MG63 (cell line): ENCODE results near the gene CDK5RAP2. TPM values are rescaled to one million over a fixed set of nuclear protein-coding genes. Genes with fewer than 3 reads are reported as not detected.
A peak's percentile ranks its signal among the peaks of the same experiment; 100 is the strongest.

Experiments used
- DNase-seq: peaks from one replicate; pipeline ENCODE4 v3.0.0-alpha.2; 2020
- H3K27me3 ChIP-seq: fragments of 250-450 bp; sonication (Bioruptor Pico); 2 replicates; pipeline ENCODE4 v1.5.1; 2020; ENCODE audit warnings: mild to moderate bottlenecking, moderate library complexity
- H3K36me3 ChIP-seq: fragments of 250-450 bp; sonication (Bioruptor Pico); 2 replicates; pipeline ENCODE4 v1.5.1; 2020; ENCODE audit warnings: mild to moderate bottlenecking, moderate library complexity
- H3K4me3 ChIP-seq: fragments of 250-450 bp; sonication (Bioruptor Pico); 2 replicates; pipeline ENCODE4 v1.5.1; 2020; ENCODE audit warnings: mild to moderate bottlenecking, moderate library complexity
- H3K9me3 ChIP-seq: fragments of 250-450 bp; sonication (Bioruptor Pico); 2 replicates; pipeline ENCODE4 v1.5.1; 2020; ENCODE audit warnings: mild to moderate bottlenecking, moderate library complexity
- total RNA-seq: library from RNA; depleted of rRNA; stranded (reverse); fragments of >200 nt; shearing (Covaris generic); gene quantifications from 2 replicates; pipeline ENCODE4 v1.2.3, GENCODE V29; 2014; ENCODE audit warnings: low replicate concordance

CDK5RAP2 gene
- total RNA-seq, 1 experiment from 2014 or later: 30.4 TPM

DNA sequence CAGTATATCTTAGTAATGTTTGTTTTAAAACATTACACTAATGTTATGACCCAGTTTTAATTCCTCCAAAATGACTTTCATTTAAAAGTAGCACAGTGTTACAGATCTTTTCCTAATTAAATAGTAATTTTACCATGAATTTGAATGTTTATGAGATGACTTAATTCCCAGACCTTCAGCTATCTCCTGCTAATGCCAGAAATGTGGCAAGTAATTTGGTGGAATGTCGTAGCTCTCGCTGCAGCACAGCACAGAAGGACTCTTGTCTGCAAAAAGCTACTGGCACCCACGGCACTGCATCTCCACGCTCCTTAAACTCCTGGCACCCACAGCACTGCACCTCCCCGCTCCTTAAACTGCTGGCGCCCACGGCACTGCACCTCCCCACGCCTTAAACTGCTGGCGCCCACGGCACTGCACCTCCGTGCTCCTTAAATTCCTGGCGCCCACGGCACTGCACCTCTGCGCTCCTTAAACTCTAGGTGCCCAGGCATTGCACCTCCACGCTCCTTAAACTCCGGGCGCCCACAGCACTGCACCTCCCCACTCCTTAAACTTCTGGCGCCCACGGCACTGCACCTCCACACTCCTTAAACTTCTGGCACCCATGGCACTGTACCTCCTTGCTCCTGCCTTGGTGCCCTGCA, 163.1 kb downstream of the CDK5RAP2 start:
- no peaks in the 10 kb centered on the region for H3K27me3 ChIP-seq
- no peak for DNase-seq

DNA sequence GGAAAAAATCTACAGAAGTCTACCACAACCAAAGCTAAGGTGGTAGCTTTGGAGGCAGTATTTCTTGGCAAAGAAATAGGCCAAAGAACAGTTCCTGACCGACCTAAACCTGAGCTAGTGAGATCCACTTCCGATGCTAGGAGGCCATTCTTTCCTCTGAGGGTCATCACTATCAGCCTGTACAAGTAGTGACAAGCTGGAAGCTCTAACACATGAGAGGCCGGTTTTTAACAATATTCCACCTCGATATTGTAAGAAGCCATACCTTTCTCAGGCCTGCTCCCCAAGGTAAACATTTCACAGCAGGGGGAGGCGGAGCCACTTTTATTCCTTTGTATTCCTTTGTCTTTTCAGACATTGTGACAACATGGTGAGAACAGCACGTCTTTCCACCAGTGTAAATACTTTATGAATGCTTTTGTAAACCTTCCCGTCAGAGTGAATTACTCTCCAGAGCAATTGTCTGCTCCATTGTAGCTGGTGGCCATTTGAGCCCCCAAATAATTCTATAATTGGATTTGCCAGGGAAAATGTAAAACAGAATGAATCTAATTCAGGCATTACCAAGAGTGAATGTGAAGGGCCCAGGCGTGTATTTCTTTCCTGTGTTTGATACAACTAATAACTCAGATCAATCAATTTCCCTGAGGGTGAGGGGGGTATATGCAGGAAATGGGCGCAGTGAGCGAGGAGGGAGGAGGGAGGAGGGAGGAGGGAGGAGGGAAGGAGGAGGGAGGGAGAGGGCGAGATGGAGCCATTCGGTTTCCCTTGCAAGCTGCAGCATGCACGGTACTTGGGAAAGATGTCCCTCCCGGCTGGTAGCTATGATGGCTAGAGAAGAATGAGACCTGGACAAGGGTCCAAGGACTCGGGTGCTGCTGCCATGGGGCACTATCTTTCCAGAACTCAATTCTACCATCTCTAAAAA, 166.6 kb downstream of the CDK5RAP2 start:
- no peaks in the 10 kb centered on the region for H3K9me3 ChIP-seq
- DNase-seq: no peak
- no peaks in the 10 kb centered on the region for H3K27me3 ChIP-seq
- H3K36me3 ChIP-seq: peaks cover 34% of the 10 kb centered on the region
- no peak overlapping the region for H3K4me3 ChIP-seq

More for the DNA sequence above, 163.1 kb downstream of the CDK5RAP2 start:
- Histone ChIP-seq H3K36me3 (peaks cover 18% of the 10 kb centered on the region), H3K9me3 (no peaks in the 10 kb centered on the region), H3K4me3 (no peak overlapping the region)

DNA sequence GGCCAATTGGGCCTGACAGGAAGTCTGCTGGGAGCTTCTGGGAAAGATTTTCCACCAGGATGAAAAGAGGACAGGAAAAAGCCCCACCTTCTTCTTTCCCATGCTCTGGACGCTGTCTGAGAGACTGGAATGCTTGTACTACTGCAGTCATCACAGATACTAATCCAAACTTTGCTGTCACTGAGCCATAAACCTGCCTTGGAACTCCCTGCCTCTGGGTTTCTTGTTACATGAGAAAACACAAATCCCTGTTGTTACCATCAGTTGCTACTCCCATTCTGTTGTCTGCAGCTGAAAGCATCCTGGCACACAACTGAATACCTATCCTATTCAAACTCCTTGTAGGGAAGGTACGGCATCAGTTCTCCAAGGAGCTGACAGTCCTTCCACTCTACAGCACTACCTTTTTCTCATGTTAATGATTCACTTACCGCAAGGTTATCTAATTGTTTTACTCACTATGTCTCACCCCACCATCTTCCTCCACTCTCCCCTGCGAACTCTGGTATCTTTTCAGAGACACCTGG, 167.5 kb downstream of the CDK5RAP2 start:
- Histone ChIP-seq H3K36me3 (peaks cover 37% of the 10 kb centered on the region), H3K27me3 (no peaks in the 10 kb centered on the region), H3K9me3 (no peaks in the 10 kb centered on the region), H3K4me3 (no peak overlapping the region)
- DNase-seq: no peak

DNA sequence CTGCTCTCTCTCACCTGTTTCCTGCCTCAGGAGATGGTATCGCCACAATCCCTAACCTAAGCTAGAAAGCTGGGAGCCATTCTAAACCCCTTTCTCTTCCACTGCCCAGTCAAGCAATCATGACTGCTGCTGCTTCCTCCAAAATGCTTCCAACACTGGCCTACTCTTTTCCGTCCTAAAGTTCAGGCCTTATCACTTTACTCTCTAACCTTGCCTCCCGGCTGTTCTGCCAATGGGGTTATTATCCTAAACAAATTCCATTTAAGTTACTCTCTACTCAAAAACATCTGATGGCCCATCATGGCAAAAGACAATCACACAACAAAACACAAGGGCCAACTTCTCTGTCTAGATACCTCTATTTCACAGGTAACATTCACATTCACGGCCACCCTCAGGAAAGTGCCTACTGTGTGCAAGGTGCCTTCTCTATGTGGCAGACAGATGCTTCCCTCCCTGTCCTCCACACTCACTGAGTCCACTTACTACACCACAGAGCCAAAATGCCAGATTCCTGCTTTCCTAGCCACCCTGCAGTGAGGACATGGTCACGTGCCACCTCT, 168.0 kb downstream of the CDK5RAP2 start:
- no peak overlapping the region for H3K4me3 ChIP-seq
- H3K36me3 ChIP-seq: peaks cover 37% of the 10 kb centered on the region
- no peaks in the 10 kb centered on the region for H3K27me3 ChIP-seq
- DNase-seq: no peak
- no peaks in the 10 kb centered on the region for H3K9me3 ChIP-seq

DNA sequence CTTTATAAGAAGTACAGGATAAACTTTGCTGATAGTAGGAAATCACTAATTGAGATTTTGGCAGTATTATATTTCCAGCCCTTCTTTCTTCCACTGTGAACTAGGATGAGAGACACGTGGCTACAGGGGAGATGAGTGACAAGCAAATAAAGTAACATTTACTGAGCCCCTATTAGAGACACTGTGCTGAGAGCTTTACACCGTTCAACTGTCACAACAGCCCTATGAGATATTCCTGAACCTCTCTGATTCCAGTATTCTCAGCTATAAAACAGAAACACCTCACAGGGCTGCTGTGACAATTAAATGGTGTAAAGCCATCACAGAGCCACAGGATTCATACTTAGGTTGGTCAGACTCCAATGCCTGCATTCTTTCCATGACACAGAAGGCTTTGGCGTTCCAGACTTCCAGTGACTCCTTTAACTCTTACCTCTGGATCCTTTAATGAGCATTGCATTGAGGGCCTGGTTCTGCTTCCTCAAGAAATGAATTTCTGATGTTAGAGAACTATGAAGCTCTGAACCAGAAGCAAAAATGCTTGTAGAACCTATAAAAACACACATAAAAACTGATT, 169.0 kb downstream of the CDK5RAP2 start:
- Histone ChIP-seq H3K27me3 (no peaks in the 10 kb centered on the region), H3K9me3 (no peaks in the 10 kb centered on the region), H3K36me3 (peaks cover 41% of the 10 kb centered on the region), H3K4me3 (no peak overlapping the region)
- no peak for DNase-seq

DNA sequence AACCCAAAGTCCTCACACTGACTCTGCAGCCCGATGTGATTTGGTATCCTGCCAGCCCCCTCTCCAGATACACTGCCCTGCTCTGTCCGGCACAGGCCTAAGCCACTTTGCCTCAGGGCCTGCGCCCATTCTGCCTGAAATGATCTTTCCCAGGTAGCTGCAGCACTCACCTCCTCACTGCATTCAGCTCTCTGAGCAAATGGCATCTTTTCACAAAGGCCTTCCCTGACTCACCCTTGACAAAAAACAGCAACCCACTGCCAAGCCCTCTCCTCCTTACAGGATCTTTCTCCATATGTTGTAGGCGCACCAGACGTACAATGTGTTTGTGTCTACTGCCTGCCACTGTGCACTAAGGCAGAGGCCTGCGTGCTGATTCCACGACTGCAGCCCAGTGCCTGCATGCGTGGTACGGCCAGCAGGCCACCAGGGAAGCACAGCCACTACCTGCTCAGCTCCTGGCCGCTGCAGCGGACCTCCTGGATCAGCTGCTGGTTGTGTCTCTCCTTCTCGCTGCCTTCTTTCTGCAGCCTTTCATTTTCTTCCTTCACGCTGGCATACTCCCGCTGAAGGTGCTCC, 171.2 kb downstream of the CDK5RAP2 start:
- H3K27me3 ChIP-seq: no peaks in the 10 kb centered on the region
- H3K4me3 ChIP-seq: no peak overlapping the region
- H3K9me3 ChIP-seq: no peaks in the 10 kb centered on the region
- H3K36me3 ChIP-seq: peaks cover 40% of the 10 kb centered on the region
- DNase-seq: no peak

DNA sequence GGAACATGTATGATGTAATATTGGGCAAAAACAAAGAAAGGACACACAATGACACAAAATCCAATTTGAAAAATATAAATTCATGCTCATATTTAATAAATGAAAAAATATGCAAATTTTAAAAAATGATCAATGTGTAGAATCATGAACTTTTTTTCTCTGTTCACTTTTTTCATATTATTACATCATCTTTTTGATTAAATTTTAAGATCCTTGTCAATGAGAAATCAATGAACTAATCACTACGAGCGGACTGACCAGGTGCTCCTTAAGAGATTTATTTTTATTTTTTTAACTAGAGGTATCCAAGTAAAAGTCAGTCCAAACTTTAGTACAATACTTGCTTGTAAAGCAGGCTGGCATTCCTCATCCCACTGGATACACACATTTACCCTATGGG, 174.1 kb downstream of the CDK5RAP2 start:
- Histone ChIP-seq H3K27me3 (no peaks in the 10 kb centered on the region), H3K9me3 (no peaks in the 10 kb centered on the region), H3K36me3 (peaks cover 49% of the 10 kb centered on the region), H3K4me3 (no peak overlapping the region)
- DNase-seq: no peak

DNA sequence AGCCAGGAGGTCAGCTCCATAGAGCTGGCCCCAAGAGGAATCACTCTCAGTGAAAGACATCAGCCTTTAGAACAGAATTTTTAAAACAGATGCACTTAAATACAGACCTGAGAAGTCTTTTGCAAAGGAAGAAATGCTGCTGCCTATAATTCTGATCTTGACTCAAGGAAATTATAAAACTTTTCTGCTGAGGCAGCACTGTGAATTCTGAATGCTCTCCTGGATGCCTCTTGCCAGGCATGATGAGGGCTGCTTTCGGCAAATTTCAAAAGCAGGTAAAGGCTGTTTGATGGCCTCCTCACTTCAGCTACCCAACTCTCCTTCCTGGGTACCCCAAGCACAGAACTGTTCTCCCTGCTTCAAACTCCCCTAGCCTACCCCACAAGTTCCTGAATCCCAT, 174.8 kb downstream of the CDK5RAP2 start:
- peaks cover 48% of the 10 kb centered on the region for H3K36me3 ChIP-seq

DNA sequence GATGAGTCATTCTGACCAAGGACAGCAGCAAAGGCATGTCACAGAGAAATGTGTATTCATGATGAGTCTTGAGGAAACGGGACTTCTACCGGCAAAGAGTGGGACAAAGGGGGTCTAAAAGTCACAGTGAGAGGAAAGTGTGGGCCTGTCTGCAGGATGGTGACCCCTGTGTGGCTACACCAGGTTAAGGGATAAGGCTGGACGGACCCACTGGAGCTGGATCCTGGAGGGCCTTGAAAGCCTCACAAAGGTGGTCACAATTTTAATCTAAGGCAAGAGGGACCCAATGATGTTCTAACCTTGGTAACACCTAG, 176.5 kb downstream of the CDK5RAP2 start:
- Histone ChIP-seq H3K9me3 (no peaks in the 10 kb centered on the region), H3K4me3 (no peak overlapping the region), H3K27me3 (no peaks in the 10 kb centered on the region), H3K36me3 (peaks cover 42% of the 10 kb centered on the region)
- DNase-seq: no peak

More for the DNA sequence above, 174.8 kb downstream of the CDK5RAP2 start:
- Histone ChIP-seq H3K4me3 (no peak overlapping the region), H3K9me3 (no peaks in the 10 kb centered on the region), H3K27me3 (no peaks in the 10 kb centered on the region)
- no peak for DNase-seq

DNA sequence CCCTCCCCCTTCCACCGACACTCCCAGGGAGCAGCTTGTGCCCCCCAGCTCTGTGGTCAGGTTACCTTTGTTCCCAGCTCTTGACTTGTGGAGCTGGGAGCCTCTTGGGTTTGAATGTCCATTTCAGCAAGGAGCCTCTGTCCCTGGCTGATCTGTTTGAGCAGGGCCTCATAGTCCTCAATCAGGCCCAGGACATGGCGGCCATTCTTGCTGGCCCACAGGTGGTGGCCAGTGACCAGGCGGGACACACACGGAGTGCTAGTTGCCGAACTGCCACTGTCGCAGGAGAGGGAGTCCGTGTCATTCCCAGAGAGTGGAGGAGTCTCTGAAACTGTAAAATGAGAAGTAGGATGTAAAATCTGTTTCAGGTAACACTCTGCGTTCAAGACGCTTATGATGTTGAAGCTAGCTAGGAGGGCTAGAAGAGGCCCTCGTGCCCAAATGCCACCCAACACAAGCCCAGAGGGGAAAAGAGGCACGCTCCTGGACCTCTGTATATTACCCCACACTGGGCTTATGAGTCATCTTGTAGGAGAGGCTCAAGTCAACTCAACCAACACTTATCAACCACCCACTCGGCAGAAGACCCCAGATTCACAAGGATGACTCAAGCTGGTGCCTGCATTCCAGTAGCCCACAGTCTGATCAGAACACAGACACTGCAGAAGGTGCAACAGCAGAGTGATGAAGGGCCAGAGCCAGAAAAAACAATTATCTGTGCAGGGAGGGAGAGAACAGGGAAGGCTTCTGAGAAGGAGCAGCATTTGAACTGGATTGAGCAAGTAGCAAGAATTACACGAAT, 177.0 kb downstream of the CDK5RAP2 start:
- no peaks in the 10 kb centered on the region for H3K27me3 ChIP-seq
- DNase-seq: peak; percentile 15
- H3K36me3 ChIP-seq: peaks cover 39% of the 10 kb centered on the region
- no peaks in the 10 kb centered on the region for H3K9me3 ChIP-seq
- H3K4me3 ChIP-seq: no peak overlapping the region

DNA sequence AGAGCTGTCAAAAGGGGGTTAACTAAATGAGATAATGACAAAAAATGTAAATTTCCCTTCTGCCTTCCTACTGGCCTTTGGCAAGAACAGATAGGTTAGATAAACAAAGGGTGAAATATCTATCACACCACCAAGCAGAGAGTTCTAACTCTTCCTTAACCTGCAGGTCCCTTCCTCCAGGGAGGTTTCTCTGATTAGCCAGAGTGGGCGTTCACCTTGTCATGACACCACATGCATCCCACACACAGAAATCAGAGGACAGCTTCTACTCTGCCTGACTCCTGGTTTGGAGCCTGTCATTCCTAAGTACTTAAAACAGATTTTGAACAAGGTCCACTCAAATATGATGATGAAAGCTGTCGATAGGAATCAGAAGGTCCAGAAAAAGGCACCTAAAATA, 180.0 kb downstream of the CDK5RAP2 start:
- no peak for DNase-seq
- Histone ChIP-seq H3K9me3 (no peaks in the 10 kb centered on the region), H3K4me3 (no peak overlapping the region), H3K27me3 (no peaks in the 10 kb centered on the region), H3K36me3 (peaks cover 42% of the 10 kb centered on the region)

DNA sequence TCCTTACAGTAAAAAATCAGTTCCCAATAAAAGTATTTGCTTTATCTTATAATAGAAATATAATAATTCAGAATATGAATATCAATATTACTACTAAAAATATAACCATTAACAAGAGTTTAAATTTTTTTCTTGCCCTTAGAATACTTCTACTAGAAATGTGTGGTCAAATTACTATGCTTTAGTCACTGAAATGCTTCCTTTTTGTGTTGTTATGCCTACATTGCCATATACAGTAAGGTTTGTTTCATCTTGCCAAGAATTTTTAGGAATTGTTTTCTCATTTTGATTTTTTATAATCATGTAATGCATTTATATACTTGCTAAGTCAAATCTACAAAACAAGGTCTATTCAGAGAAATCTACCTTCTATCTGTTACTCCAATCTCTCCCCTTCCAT, 181.7 kb downstream of the CDK5RAP2 start:
- Histone ChIP-seq H3K9me3 (no peaks in the 10 kb centered on the region), H3K36me3 (peaks cover 48% of the 10 kb centered on the region), H3K27me3 (no peaks in the 10 kb centered on the region), H3K4me3 (no peak overlapping the region)
- DNase-seq: no peak

DNA sequence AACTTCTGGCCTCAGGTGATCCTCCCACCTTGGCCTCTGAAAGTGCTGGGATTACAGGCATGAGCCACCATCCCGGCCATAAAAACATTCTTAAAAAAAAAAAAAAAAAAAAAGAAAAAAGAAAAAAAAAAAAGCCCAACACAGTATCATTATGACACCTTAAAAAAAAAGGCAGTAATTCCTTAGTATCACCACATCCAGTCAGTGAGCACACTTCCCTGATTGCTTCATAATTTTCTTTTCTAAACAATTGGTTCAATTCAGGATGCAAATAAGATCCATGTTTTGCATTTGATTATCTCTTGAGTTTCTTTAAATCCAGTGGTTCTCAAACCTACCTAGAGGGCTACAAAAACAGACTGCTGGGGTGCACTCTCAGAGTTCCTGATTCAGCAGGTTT, 182.5 kb downstream of the CDK5RAP2 start:
- DNase-seq: no peak
- H3K36me3 ChIP-seq: peaks cover 47% of the 10 kb centered on the region
- no peaks in the 10 kb centered on the region for H3K27me3 ChIP-seq
- H3K4me3 ChIP-seq: no peak overlapping the region
- no peaks in the 10 kb centered on the region for H3K9me3 ChIP-seq

DNA sequence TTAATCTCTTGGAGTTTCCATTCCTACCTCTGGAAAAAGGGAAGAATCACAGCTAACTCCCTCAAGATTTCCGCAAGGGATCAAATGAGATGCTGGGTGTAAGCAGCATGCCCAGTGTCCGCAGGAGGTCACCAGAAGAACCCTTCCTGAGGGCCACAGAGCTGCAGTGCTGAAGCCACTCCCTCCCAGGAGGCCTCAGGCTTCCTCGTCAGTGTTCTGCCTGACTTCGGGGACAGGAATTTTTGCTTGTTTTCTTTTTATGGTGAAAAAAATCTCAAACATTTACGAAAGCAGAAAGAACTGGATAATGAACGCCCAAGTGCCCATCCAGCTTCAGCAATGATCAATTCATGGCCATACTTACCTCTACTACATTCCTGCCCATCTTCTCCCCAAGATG, 183.0 kb downstream of the CDK5RAP2 start:
- H3K9me3 ChIP-seq: no peaks in the 10 kb centered on the region
- no peak for DNase-seq
- no peak overlapping the region for H3K4me3 ChIP-seq
- H3K36me3 ChIP-seq: peaks cover 48% of the 10 kb centered on the region
- no peaks in the 10 kb centered on the region for H3K27me3 ChIP-seq

DNA sequence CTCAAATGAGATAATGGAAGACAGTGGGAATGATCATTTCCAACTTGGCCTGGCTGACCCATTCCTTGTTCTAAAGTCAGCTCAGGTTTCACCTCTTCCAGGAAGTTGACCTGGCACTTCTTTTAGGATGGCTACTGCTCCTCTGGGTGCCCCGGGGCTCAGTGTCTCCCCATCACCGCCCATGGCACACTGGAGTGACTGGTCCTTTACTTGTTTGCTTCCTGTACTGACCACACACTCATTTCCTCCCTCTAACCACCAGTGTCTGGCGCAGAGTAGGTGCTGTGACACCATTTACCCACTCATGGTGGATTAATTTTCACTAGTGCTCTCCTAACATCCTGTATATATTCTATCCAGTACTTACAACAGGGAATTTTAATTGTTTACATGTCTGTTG, 183.5 kb downstream of the CDK5RAP2 start:
- H3K36me3 ChIP-seq: peaks cover 48% of the 10 kb centered on the region
- no peaks in the 10 kb centered on the region for H3K9me3 ChIP-seq

DNA sequence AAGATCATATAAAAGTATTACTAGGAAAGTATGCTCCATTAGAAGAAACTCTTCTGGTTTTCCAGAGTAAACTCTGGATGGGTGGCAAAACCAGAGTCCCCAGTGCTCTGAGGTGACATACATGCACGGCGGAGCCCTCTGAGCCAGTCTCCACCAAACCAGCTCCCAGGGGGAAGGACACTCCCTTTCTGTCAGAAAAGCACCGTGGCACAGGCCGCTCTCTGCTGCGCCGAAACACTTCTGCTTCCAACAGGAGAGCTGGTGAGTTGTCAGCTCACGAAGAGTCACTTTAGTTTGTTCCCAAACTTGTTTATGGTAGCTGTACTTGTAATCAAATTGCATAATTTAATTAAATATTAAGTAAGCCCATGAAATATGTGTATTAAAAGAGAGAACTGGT, 184.6 kb downstream of the CDK5RAP2 start:
- DNase-seq: no peak
- Histone ChIP-seq H3K27me3 (no peaks in the 10 kb centered on the region), H3K36me3 (peaks cover 42% of the 10 kb centered on the region), H3K9me3 (no peaks in the 10 kb centered on the region), H3K4me3 (no peak overlapping the region)

More for the DNA sequence above, 183.5 kb downstream of the CDK5RAP2 start:
- DNase-seq: no peak
- Histone ChIP-seq H3K27me3 (no peaks in the 10 kb centered on the region), H3K4me3 (no peak overlapping the region)
